T-helper 1 cell (primary cell): ENCODE results near the gene TOR2A.
"Not testable (repeated sequence)": the region's sequence is repeated elsewhere in the genome, so short reads cannot be mapped to it uniquely, and the experiment has no call there.

Source experiments
- DNase-seq, 5 donors: peaks; one replicate each; pipeline ENCODE4 v3.0.0-alpha.2; 2012 to 2020

The TOR2A gene

GRCh38 chr9:127768698-127769097, 33.6 kb upstream of the TOR2A start:
- DNase-seq = no peak

DNA sequence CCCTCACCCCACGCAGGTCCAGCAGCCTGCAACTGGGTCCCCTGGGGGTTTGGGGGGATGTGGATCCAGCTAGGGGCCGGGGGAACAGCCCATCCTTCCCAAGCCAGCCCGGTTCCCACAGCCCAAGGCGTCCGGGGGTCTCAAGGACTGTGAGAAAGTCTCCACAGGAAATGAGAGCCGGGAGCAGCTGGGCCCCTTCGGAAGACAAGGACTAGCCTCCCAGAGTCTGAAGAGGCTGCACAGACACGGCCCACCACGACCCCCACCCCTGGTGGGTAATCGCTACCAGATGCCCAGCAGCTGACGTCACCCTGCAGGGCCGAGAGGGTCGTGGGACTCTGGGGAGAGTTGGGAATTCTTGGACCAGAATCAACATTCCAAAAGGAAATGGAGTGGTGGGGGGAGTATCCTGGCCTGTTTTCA, 32.8 kb upstream of the TOR2A start:
- DNase-seq = no peak

GRCh38 chr9:127767410-127767809, 32.3 kb upstream of the TOR2A start:
- peak in 1 of 5 donors; percentile 28 for DNase-seq

DNA sequence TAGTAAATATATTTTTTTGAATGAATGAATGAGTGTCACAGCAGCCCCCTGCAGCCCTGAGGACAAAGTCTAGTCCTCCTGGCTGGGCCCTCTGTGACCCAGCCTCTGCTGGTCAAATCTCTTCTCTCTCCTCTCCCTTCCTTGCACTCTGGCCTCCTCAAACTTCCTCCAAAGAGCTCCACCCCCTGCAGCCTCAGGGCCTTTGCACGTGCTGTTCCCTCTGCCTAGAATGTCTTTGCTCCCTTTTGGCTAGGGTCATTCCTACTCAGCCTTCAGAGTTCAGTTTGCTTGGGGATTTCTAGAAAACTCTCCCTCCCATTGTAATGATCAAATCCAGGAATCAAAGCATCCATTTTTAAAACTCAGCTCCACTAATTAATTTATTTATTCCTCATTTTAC, 30.3 kb upstream of the TOR2A start:
- no peak for DNase-seq

DNA sequence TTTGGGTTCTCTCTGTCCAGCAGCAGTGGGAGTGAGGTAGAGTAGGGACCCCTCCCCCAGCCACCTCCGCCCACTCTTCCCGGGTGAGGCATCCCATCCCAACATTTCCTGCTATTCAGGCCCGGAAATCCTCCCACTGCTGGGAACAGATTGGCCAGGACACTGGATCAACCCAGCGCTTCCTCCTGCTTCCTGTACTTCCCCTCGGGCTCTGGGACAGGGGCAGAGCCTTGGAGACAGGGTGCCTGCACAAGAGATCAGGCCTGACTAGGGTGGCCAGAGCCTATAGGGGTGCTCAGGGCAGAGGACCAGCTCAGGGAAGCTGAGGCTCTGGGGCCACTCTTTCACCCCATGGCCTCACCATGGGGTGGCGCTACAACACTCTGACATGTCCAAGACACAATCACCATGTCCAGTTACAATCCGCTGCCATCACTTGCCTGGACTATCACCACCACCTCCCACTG, 28.9 kb upstream of the TOR2A start:
- DNase-seq = peak in 1 of 5 donors; percentile 20

DNA sequence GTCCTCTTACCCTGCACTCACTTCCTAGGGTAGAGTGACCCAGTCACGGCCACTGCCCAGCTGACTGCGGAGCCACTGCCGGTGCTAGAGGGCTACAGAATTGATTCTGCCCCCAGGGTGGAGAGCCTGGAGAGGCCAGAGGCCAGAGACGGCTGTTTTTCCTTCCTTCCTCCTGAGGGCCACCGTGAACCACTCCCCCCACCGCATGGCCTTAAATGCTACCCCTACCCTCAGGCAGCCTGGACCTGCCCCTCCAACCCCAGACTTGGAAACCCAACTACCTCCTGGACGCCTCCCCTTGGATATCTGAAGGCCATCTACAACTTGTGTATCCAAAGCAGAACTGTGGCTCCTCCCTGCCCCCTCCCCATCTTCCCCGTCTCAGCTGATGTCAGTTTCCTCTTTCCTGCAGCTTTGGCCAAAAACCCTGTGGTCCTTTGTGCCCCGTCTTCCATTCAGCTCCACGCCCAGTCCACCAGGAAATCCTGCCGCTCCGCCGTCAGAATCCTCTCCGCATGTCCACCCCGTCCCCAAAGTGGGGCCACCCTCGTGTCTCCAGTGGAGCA, 27.1 kb upstream of the TOR2A start:
- no peak for DNase-seq

GRCh38 chr9:127761491-127761956, 26.4 kb upstream of the TOR2A start:
- DNase-seq = no peak

GRCh38 chr9:127761061-127761460, 26.0 kb upstream of the TOR2A start:
- no peak for DNase-seq

DNA sequence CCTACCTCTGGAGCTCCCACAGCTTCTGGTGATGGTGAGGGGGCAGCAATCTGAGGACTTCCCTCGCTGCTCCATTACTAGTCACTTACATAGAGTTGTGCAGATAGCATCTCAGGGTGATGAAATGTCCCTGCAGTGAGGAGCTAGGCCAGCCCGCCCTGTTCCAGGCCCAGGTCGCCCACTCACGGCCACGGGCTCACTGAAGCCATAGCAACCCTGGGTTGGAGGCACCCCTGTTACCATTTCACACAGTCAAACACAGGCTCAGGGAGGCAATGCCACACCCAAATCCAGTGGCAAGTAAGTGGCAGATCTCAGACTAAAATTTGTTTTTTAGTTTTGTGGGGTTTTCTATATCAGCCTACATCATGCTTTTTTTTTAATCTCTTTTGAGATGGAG, 23.7 kb upstream of the TOR2A start:
- no peak for DNase-seq

GRCh38 chr9:127756776-127757175, 21.7 kb upstream of the TOR2A start:
- not testable (repeated sequence) for DNase-seq

DNA sequence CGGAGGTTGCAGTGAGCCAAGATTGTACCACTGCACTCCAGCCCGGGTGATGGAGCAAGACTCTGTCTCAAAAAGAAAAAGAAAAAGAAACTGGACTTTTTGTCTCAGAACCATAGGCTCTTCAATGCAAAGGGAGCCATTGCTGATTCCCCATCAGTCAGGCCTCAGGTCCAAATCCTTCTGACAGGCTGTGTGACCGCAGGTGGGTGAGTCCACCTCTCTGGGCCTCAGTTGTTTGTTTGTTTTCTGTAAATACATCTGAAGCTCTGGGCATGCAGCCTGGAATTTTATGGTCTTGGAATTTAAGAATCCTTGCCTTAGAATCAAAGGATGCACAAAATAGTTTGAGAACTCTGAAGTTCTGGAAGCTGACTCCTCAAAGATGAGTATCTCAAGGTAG, 21.1 kb upstream of the TOR2A start:
- no peak for DNase-seq

- DNase-seq = no peak
Observed at GRCh38 chr9:127755061-127756060, 20.3 kb upstream of the TOR2A start.

DNA sequence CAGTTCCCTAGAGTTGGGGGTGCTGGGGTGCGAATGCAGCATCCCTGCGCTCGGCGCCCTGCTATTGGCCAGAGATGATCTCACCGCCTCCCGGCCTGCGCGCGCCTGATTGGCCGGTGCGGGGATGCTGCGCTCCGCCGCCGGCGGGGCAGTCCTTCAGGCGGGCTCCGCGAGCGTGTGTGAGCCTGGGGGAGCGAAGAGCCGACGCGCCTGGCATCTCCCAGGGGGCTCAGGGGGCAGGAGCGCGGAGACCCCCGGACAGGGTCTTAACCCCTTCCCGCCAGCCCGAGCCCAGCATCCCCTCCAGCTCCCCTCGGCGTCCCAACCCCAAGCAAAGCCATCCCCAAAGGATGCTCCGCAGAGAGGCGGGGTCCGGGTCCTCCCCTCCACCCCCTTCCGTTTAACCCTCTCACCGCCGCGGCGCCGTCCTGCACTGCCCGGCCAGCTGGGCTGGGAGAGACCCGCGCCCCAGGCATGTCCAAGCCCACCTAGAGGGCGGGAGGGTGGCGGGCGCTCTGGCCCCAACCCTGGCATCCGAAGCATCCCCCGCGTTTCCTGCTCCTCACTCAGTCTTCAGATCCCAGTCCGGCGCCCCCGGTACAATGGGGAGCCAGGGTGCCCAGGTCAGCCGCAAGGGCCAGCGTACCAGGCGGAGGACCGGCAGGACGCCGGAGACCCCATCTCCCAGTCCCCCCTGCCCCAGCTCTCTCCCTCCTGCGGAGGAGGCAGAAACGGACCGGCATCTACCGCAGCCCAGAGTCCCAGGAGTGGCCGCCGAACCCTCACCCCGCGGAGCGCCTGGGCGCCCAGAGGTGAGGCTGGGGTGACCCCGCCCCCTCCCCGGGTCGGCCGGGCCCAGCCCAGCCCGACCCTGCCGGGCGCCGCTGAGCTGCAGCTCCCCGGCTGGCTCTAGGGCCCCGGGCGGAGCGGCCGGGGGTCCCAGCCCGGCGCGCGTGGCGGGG, 19.3 kb upstream of the TOR2A start:
- DNase-seq = no peak

- no peak for DNase-seq
Observed at GRCh38 chr9:127753622-127754021, 18.5 kb upstream of the TOR2A start.

DNA sequence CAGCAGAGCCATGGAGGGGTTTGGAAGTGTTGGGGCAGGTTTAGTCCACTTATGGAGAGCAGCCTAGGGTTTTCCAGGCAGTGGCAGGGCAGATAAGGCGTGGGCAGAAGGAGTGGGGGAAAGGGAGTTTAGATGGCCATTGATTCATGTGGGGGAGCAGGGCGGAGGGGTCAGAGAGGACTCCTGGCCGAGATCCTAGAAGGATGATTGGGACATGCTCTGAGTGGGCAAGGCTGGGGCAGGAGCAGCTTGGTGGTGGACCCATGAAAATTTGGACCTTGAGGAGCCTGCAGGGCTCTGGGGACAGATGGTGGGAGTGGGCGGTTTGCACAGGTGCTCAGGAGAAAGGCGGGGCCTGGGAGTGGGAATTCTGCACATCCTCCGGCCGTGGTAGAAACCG, 18.1 kb upstream of the TOR2A start:
- DNase-seq = no peak

GRCh38 chr9:127751269-127752054, 16.4 kb upstream of the TOR2A start:
- no peak for DNase-seq

DNA sequence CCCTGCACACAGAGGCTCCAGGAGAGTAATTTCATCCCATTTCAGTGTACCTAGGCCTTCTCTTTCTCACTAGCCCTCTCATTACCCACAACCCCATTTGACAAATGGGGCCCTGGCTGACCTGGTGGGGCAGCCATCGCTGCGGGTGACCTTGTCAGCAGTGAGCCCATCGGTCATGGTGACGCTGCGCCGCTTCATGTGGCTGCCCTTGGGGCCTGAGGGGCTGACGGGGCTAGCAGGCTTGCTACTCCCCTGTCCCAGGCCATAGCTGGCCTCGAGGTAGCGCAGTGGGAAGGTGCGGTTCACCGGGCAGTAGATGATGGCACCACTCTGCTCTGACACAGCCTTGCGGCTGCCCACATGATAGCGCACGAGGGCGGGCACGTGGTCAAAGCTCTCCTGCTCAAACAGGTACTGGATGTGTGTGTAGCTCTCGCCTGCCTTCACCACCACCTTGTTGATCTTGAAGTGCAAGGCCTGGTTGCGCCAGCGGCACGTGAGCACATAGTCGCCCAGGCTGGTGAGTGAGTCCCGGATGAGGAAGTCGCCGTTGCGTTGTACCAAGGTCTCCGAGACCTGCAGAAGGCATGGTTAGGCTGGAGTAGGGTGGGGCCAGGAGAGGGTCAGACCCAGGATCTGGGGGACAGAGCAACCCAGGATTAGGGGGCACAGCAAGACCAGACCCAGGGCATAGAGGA, 14.1 kb upstream of the TOR2A start:
- DNase-seq = no peak

GRCh38 chr9:127746959-127747569, 12.0 kb upstream of the TOR2A start:
- DNase-seq = peak in 1 of 5 donors; percentile 18

- no peak for DNase-seq
Observed at GRCh38 chr9:127744398-127745110, 9.5 kb upstream of the TOR2A start.
